ENCODE measurements around the gene LGMN.

Gene LGMN

DNA sequence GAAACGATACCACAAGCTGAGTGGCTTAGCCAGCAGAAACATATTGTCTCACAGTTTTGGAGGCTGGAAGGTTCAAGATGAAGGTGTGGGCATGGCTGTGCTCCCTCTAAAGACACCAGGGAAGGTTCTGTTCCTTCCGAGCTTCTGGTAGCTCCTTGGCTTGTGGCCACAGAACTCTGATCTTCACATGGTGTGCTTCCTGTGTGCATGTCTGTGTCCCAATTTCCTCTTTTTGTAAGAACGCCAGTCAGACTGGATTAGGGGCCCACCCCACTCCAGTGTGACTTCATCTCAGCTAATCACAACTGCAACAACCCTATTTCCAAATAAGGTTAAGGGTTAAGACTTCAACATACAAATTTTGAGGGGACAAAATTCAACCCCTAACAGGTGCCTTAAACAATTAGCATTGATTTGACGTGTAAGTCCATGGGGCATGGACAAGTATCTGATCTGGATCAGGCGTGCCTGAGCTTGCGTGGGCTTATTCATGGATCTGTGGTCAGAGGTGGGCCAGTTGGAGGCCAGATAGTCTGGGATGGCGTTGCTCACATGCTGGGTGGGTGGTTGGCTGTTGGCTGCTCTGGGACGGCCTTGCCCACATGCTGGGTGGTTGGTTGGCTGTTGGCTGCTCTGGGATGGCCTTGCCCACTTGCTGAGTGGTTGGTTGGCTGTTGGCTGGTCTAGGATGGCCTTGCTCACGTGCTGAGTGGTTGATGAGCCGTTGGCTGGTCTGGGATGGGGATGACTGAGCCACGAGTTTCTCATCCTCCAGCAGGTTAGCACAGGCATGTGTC is 88.5 kb downstream of the LGMN start:
- TF ChIP-seq TCF12 (IDR thresholded peaks at IDR 0.05; ENCODE audit: low read depth) (no peak), EGR1 (IDR thresholded peaks at IDR 0.05) (no peak), RAD21 (IDR thresholded peaks at IDR 0.05; ENCODE audit: low read depth) (no peak), EP300 (IDR thresholded peaks at IDR 0.05; ENCODE audit: borderline replicate concordance) (no peak), NFIC (IDR thresholded peaks at IDR 0.05) (no peak), CREB1 (IDR thresholded peaks at IDR 0.05; ENCODE audit: low read depth) (no peak), FOXM1 (IDR thresholded peaks at IDR 0.05; ENCODE audit: borderline replicate concordance, low read depth) (no peak), TEAD4 (IDR thresholded peaks at IDR 0.05) (no peak), ZBTB7A (IDR thresholded peaks at IDR 0.05; ENCODE audit: low read depth) (no peak), YY1 (IDR thresholded peaks at IDR 0.05; ENCODE audit: low read depth) (no peak), TAF1 (IDR thresholded peaks at IDR 0.05; ENCODE audit: low read depth) (no peak), CEBPB (IDR thresholded peaks at IDR 0.05) (no peak)
- TF ChIP-seq, protein P1, sequence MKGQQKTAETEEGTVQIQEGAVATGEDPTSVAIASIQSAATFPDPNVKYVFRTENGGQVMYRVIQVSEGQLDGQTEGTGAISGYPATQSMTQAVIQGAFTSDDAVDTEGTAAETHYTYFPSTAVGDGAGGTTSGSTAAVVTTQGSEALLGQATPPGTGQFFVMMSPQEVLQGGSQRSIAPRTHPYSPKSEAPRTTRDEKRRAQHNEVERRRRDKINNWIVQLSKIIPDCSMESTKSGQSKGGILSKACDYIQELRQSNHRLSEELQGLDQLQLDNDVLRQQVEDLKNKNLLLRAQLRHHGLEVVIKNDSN (IDR thresholded peaks at IDR 0.05) = no peak
- TF ChIP-seq, protein P2, sequence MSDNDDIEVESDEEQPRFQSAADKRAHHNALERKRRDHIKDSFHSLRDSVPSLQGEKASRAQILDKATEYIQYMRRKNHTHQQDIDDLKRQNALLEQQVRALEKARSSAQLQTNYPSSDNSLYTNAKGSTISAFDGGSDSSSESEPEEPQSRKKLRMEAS (IDR thresholded peaks at IDR 0.05) = no peak
- TF ChIP-seq, protein P3, sequence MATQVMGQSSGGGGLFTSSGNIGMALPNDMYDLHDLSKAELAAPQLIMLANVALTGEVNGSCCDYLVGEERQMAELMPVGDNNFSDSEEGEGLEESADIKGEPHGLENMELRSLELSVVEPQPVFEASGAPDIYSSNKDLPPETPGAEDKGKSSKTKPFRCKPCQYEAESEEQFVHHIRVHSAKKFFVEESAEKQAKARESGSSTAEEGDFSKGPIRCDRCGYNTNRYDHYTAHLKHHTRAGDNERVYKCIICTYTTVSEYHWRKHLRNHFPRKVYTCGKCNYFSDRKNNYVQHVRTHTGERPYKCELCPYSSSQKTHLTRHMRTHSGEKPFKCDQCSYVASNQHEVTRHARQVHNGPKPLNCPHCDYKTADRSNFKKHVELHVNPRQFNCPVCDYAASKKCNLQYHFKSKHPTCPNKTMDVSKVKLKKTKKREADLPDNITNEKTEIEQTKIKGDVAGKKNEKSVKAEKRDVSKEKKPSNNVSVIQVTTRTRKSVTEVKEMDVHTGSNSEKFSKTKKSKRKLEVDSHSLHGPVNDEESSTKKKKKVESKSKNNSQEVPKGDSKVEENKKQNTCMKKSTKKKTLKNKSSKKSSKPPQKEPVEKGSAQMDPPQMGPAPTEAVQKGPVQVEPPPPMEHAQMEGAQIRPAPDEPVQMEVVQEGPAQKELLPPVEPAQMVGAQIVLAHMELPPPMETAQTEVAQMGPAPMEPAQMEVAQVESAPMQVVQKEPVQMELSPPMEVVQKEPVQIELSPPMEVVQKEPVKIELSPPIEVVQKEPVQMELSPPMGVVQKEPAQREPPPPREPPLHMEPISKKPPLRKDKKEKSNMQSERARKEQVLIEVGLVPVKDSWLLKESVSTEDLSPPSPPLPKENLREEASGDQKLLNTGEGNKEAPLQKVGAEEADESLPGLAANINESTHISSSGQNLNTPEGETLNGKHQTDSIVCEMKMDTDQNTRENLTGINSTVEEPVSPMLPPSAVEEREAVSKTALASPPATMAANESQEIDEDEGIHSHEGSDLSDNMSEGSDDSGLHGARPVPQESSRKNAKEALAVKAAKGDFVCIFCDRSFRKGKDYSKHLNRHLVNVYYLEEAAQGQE (IDR thresholded peaks at IDR 0.05; ENCODE audit: low read depth) = no peak

- TF ChIP-seq ZBTB7A (IDR thresholded peaks at IDR 0.05; ENCODE audit: low read depth) (no peak), YY1 (IDR thresholded peaks at IDR 0.05; ENCODE audit: low read depth) (no peak), TEAD4 (IDR thresholded peaks at IDR 0.05) (no peak), NFIC (IDR thresholded peaks at IDR 0.05) (no peak), CEBPB (IDR thresholded peaks at IDR 0.05) (no peak), TCF12 (IDR thresholded peaks at IDR 0.05; ENCODE audit: low read depth) (no peak), RAD21 (IDR thresholded peaks at IDR 0.05; ENCODE audit: low read depth) (no peak), TAF1 (IDR thresholded peaks at IDR 0.05; ENCODE audit: low read depth) (no peak), CREB1 (IDR thresholded peaks at IDR 0.05; ENCODE audit: low read depth) (no peak), EGR1 (IDR thresholded peaks at IDR 0.05) (no peak), EP300 (IDR thresholded peaks at IDR 0.05; ENCODE audit: borderline replicate concordance) (no peak)
- TF ChIP-seq, protein P1 (IDR thresholded peaks at IDR 0.05) = no peak
- TF ChIP-seq, protein P2 (IDR thresholded peaks at IDR 0.05) = no peak
- TF ChIP-seq, protein P3 (IDR thresholded peaks at IDR 0.05; ENCODE audit: low read depth) = no peak
Measured at GRCh38 chr14:92658684-92659083, 89.7 kb downstream of the LGMN start.

DNA sequence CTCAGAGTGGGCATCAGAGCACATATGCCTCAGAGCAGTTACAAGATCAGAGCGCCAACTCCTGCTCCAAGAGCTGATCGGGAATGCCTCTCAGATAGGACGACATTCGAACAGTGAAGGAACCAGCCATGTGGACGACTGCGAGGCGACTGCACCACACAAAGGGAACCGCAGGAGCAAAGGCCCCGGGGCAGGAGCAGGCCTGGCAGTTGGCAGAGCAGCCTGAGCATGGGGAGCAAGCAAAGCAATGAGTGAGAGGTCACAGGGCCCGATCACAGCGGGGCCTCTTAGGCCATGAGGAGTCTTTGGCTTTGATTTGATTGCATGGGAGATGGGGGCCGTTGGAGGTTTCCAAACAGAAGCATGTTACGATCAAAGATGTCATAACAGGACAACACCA is 90.3 kb downstream of the LGMN start:
- TF ChIP-seq EGR1 (IDR thresholded peaks at IDR 0.05) = no peak

DNA sequence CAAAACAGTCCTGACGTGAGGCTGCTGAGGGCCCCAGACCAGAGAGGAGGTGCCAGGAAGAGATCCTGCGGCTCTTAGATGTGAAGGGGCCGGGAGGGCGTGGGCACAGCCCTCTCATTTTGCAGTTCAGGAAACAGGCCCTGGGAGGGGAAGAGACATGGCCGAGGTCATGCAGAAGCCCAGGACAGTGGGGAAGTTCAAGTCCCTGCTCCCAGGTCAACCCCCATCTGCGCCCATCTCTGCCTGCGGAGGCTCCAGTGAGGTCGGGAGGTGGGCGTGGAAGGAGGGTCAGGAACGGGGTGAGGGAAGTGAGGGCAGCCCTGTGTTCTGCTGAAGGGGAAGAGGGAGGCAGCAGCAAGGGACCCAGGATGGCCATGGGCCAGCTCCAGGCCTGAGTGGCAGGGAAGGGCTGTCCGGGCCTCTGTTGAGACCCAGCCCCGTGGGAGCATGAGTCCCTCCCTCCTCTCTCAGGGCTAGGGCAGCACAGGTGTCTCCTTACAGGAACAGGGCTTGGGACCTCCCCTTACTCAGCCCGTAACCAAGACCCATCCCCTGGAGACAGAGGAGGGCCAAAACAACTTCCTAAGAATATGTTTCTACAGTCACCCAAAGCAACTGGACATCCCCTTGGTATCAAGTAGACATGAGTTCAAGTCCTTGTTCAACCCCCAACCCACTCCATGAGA is 90.8 kb downstream of the LGMN start:
- no peak for TF ChIP-seq ZBTB7A (IDR thresholded peaks at IDR 0.05; ENCODE audit: low read depth)
- TF ChIP-seq CREB1 (IDR thresholded peaks at IDR 0.05; ENCODE audit: low read depth) = no peak
- TF ChIP-seq, protein P1 (IDR thresholded peaks at IDR 0.05) = no peak
- TF ChIP-seq FOXM1 (IDR thresholded peaks at IDR 0.05; ENCODE audit: borderline replicate concordance, low read depth) = no peak
- no peak for TF ChIP-seq EP300 (IDR thresholded peaks at IDR 0.05; ENCODE audit: borderline replicate concordance)
- TF ChIP-seq NFIC (IDR thresholded peaks at IDR 0.05) = no peak
- no peak for TF ChIP-seq EGR1 (IDR thresholded peaks at IDR 0.05)
- no peak for TF ChIP-seq RAD21 (IDR thresholded peaks at IDR 0.05; ENCODE audit: low read depth)
- no peak for TF ChIP-seq CEBPB (IDR thresholded peaks at IDR 0.05)
- no peak for TF ChIP-seq TEAD4 (IDR thresholded peaks at IDR 0.05)
- no peak for TF ChIP-seq TAF1 (IDR thresholded peaks at IDR 0.05; ENCODE audit: low read depth)
- TF ChIP-seq, protein P2 (IDR thresholded peaks at IDR 0.05) = no peak
- TF ChIP-seq, protein P3 (IDR thresholded peaks at IDR 0.05; ENCODE audit: low read depth) = no peak
- TF ChIP-seq YY1 (IDR thresholded peaks at IDR 0.05; ENCODE audit: low read depth) = no peak
- no peak for TF ChIP-seq TCF12 (IDR thresholded peaks at IDR 0.05; ENCODE audit: low read depth)

Measured in Ishikawa (cell line).